ENCODE data around the gene BRSK2. TPM values are rescaled to one million over a fixed set of nuclear protein-coding genes. Genes with fewer than 3 reads are reported as not detected.

Gene BRSK2
- total and polyA plus RNA-seq, 2 donors (not counting 1 experiment from before 2014, with no cell fraction given) = 0.11 to 0.33 TPM

DNA sequence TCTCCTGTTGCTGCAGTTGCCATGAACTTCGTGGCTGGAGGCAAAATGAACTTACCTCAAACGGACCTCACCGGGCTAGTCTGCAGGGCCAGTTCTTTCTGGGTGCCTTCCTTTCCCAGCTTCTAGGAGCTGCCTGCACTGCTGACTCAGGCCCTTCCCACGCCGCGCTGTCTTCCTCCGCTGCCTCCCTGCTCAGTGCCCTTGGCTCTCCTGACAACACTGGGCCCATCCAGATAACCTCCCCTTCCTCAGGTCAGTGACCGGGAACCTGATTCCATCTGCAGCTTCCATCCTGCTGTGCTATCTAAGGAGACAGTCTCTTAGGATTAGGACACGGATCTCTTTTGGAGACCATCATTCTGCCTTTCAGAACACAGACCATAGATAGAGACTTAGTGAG lies 77.5 kb downstream of the BRSK2 start:
- no peak overlapping the region for H3K4me3 ChIP-seq (replicated peaks in 1 of 4; ENCODE audit: control extremely low read depth in 1 of 4, insufficient read depth in 1 of 4, low read depth in 3 of 4, low read length in 4 of 4)
- no peaks in the 10 kb centered on the region for H3K79me2 ChIP-seq (ENCODE audit: control insufficient read depth, insufficient read depth, low read length)
- no peaks in the 10 kb centered on the region for H4K20me1 ChIP-seq (ENCODE audit: control insufficient read depth, extremely low read depth, insufficient read depth, low read length)
- H3K36me3 ChIP-seq (ENCODE audit: control insufficient read depth, insufficient read depth, low read length) = peaks cover 1% of the 10 kb centered on the region
- H3K27ac ChIP-seq (ENCODE audit: insufficient read depth, low read length) = no peak overlapping the region
- TF ChIP-seq, protein P1, sequence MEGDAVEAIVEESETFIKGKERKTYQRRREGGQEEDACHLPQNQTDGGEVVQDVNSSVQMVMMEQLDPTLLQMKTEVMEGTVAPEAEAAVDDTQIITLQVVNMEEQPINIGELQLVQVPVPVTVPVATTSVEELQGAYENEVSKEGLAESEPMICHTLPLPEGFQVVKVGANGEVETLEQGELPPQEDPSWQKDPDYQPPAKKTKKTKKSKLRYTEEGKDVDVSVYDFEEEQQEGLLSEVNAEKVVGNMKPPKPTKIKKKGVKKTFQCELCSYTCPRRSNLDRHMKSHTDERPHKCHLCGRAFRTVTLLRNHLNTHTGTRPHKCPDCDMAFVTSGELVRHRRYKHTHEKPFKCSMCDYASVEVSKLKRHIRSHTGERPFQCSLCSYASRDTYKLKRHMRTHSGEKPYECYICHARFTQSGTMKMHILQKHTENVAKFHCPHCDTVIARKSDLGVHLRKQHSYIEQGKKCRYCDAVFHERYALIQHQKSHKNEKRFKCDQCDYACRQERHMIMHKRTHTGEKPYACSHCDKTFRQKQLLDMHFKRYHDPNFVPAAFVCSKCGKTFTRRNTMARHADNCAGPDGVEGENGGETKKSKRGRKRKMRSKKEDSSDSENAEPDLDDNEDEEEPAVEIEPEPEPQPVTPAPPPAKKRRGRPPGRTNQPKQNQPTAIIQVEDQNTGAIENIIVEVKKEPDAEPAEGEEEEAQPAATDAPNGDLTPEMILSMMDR (conservative IDR thresholded peaks at IDR 0.05 in 1 of 2, IDR thresholded peaks at IDR 0.05 in 1 of 2; ENCODE audit: low read depth in 1 of 2, low read length in 2 of 2) = no peak
- no peak for TF ChIP-seq EZH2 (IDR thresholded peaks at IDR 0.05; ENCODE audit: low read length, missing control alignments)
- H3K27me3 ChIP-seq (ENCODE audit: control insufficient read depth, insufficient read depth, low read length) = no peaks in the 10 kb centered on the region
- no peak overlapping the region for H3K4me2 ChIP-seq (ENCODE audit: extremely low read depth, insufficient read depth, low read length)
- no peak overlapping the region for H3K9ac ChIP-seq (ENCODE audit: insufficient read depth, low read length)
- no peaks in the 10 kb centered on the region for H3K9me3 ChIP-seq (ENCODE audit: control insufficient read depth, insufficient read depth, low read depth, low read length)
- H3K4me1 ChIP-seq (ENCODE audit: control insufficient read depth, extremely low read depth, insufficient read depth, low read length) = no peaks in the 10 kb centered on the region
- no peak overlapping the region for H2AFZ ChIP-seq (ENCODE audit: low read length)
- DNase-seq (ENCODE audit: low read depth in 2 of 2) = no peak

DNA sequence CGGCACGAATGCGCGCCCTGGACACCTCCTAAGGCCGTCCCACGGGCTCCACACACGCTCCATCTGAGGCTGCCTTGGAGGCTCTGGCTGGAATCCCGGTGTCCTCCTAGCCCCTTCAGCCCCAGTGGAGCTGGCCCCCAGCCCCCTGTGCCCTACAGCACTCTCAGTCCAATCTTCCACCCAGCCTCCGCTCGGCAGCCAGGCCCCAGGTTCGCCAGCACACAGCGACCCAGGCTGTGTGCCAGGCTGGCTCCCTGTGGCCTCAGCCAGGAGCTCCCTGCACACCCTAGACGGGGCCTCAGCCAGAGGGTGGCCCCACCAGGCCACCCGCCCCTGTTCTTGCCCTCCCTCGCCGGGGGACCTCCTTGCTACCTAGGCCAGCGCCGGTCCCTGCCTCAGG lies 78.3 kb downstream of the BRSK2 start:
- Histone ChIP-seq H3K9ac (ENCODE audit: insufficient read depth, low read length) (no peak overlapping the region), H2AFZ (ENCODE audit: low read length) (no peak overlapping the region), H3K79me2 (ENCODE audit: control insufficient read depth, insufficient read depth, low read length) (no peaks in the 10 kb centered on the region), H3K4me1 (ENCODE audit: control insufficient read depth, extremely low read depth, insufficient read depth, low read length) (no peaks in the 10 kb centered on the region), H3K27me3 (ENCODE audit: control insufficient read depth, insufficient read depth, low read length) (no peaks in the 10 kb centered on the region), H3K4me2 (ENCODE audit: extremely low read depth, insufficient read depth, low read length) (no peak overlapping the region), H3K27ac (ENCODE audit: insufficient read depth, low read length) (no peak overlapping the region), H4K20me1 (ENCODE audit: control insufficient read depth, extremely low read depth, insufficient read depth, low read length) (no peaks in the 10 kb centered on the region), H3K9me3 (ENCODE audit: control insufficient read depth, insufficient read depth, low read depth, low read length) (no peaks in the 10 kb centered on the region), H3K36me3 (ENCODE audit: control insufficient read depth, insufficient read depth, low read length) (peaks cover 1% of the 10 kb centered on the region), H3K4me3 (replicated peaks in 1 of 4; ENCODE audit: control extremely low read depth in 1 of 4, insufficient read depth in 1 of 4, low read depth in 3 of 4, low read length in 4 of 4) (no peak overlapping the region)
- DNase-seq (ENCODE audit: low read depth in 2 of 2) = no peak
- no peak for TF ChIP-seq EZH2 (IDR thresholded peaks at IDR 0.05; ENCODE audit: low read length, missing control alignments)
- TF ChIP-seq, protein P1 (conservative IDR thresholded peaks at IDR 0.05 in 1 of 2, IDR thresholded peaks at IDR 0.05 in 1 of 2; ENCODE audit: low read depth in 1 of 2, low read length in 2 of 2) = no peak

DNA sequence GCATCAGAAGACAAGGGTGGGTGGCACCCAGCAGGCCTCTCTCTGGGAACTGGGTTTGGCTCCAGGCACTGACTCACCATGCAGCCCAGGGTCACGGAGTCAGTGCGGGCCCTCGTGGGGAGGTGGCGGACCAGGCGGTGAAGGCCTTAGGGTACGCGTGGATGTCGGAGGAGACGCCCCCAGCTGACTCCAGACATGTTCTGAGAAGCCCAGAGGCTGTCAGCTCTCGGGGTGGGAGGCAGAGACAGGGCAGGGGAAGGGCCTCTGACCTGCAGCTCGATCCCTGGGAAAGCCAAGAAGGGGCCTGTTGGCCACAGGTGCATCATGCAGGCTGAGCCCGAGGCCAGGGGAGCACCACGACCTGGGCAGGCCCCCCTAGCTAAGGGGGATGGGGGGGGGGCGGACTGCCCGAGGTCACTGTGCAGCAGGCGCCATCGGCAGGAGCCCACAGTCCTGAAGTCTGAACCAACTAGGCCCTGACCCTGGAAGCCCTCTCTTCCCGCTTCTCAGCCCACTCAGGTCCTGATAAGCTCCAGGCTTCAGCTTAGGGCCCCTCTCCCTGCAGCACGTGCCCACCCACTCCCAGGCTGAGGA lies 78.8 kb downstream of the BRSK2 start:
- Histone ChIP-seq H3K4me2 (ENCODE audit: extremely low read depth, insufficient read depth, low read length) (no peak overlapping the region), H3K9me3 (ENCODE audit: control insufficient read depth, insufficient read depth, low read depth, low read length) (no peaks in the 10 kb centered on the region), H3K9ac (ENCODE audit: insufficient read depth, low read length) (no peak overlapping the region), H3K36me3 (ENCODE audit: control insufficient read depth, insufficient read depth, low read length) (peaks cover 1% of the 10 kb centered on the region), H3K4me1 (ENCODE audit: control insufficient read depth, extremely low read depth, insufficient read depth, low read length) (no peaks in the 10 kb centered on the region), H3K27ac (ENCODE audit: insufficient read depth, low read length) (no peak overlapping the region), H2AFZ (ENCODE audit: low read length) (no peak overlapping the region), H3K27me3 (ENCODE audit: control insufficient read depth, insufficient read depth, low read length) (no peaks in the 10 kb centered on the region), H4K20me1 (ENCODE audit: control insufficient read depth, extremely low read depth, insufficient read depth, low read length) (no peaks in the 10 kb centered on the region), H3K4me3 (replicated peaks in 1 of 4; ENCODE audit: control extremely low read depth in 1 of 4, insufficient read depth in 1 of 4, low read depth in 3 of 4, low read length in 4 of 4) (no peak overlapping the region), H3K79me2 (ENCODE audit: control insufficient read depth, insufficient read depth, low read length) (no peaks in the 10 kb centered on the region)
- DNase-seq (ENCODE audit: low read depth in 2 of 2) = no peak
- TF ChIP-seq, protein P1 (conservative IDR thresholded peaks at IDR 0.05 in 1 of 2, IDR thresholded peaks at IDR 0.05 in 1 of 2; ENCODE audit: low read depth in 1 of 2, low read length in 2 of 2) = no peak
- no peak for TF ChIP-seq EZH2 (IDR thresholded peaks at IDR 0.05; ENCODE audit: low read length, missing control alignments)
